Right atrium auricular region (tissue), 2 donors: Measurements from ENCODE around the gene CDKN1B. TPM values are rescaled to one million over a fixed set of nuclear protein-coding genes. Genes with fewer than 3 reads are reported as not detected.

Experiments used
- DNase-seq: peaks from one replicate; pipeline ENCODE4 v3.0.0-alpha.2; 2019; ENCODE audit warnings: low spot score
- H3K27ac ChIP-seq, 2 donors: fragments of 200-600 bp; sonication (generic); 1 replicate in 1 of 2; 2 replicates in 1 of 2; pipeline ENCODE4 v1.5.1; 2016 to 2019
- H3K27me3 ChIP-seq, 2 donors: fragments of 200-600 bp; sonication (generic); one replicate each; pipeline versions ENCODE4 v1.5.1 to v1.6.0; 2017 to 2019
- H3K36me3 ChIP-seq: fragments of 200-600 bp; sonication (generic); one replicate; pipeline ENCODE4 v1.5.1; 2016
- H3K4me1 ChIP-seq, 2 donors: fragments of 200-600 bp; sonication (generic); one replicate each; pipeline versions ENCODE4 v1.5.1 to v1.6.0; 2017 to 2019
- H3K4me3 ChIP-seq, 2 donors: fragments of 200-600 bp; sonication (generic); 1 replicate in 1 of 2; 2 replicates in 1 of 2; pipeline ENCODE4 v1.5.1; 2017 to 2019; ENCODE audit warnings: mild to moderate bottlenecking in 1 of 2, moderate library complexity in 1 of 2
- H3K9me3 ChIP-seq, 2 donors: fragments of 200-600 bp; sonication (generic); one replicate each; pipeline ENCODE4 v1.5.1; 2019
- total RNA-seq, 2 donors: library from RNA; depleted of rRNA; stranded (reverse); fragments of >200 nt; gene quantifications; one replicate each; pipeline ENCODE4 v1.1.0, GENCODE V29; 2016
- TF ChIP-seq, protein P1 (sequence below), 2 donors: fragments of 200-600 bp; sonication (generic); IDR thresholded peaks; one replicate each; pipeline ENCODE4 v1.5.1; 2019; ENCODE audit warnings: antibody characterized with exemption in 2 of 2

Gene CDKN1B
- total RNA-seq, 2 donors from 2014 or later, result 31.1 to 38.1 TPM

DNA sequence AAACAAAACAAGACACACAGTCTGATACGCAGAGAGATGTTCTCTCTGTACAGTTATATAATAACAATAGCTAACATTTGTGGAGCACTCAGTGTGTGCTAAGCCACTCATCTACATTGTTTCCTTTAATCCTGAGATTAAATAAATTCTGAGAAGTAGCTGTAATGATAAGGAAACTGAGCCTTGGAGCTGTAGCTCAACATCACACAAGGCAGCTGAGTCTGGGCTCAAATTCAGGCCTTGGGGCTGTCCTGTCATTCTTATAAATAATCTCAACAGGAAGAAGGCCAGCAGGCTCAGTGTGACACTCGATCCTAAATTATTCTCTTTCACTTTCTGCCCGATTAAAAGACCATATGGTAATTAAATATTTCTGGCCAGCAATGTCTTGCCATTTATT lies 24.5 kb downstream of the CDKN1B start:
- H3K36me3 ChIP-seq, result no peaks in the 10 kb centered on the region
- H3K27me3 ChIP-seq, result no peaks in the 10 kb centered on the region
- H3K9me3 ChIP-seq, result no peaks in the 10 kb centered on the region
- H3K4me3 ChIP-seq, result no peak overlapping the region
- H3K27ac ChIP-seq, result peak overlapping the region; percentile 0 to 27
- TF ChIP-seq, protein P1, sequence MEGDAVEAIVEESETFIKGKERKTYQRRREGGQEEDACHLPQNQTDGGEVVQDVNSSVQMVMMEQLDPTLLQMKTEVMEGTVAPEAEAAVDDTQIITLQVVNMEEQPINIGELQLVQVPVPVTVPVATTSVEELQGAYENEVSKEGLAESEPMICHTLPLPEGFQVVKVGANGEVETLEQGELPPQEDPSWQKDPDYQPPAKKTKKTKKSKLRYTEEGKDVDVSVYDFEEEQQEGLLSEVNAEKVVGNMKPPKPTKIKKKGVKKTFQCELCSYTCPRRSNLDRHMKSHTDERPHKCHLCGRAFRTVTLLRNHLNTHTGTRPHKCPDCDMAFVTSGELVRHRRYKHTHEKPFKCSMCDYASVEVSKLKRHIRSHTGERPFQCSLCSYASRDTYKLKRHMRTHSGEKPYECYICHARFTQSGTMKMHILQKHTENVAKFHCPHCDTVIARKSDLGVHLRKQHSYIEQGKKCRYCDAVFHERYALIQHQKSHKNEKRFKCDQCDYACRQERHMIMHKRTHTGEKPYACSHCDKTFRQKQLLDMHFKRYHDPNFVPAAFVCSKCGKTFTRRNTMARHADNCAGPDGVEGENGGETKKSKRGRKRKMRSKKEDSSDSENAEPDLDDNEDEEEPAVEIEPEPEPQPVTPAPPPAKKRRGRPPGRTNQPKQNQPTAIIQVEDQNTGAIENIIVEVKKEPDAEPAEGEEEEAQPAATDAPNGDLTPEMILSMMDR (IDR thresholded peaks at IDR 0.05), result no peak
- DNase-seq, result no peak
- H3K4me1 ChIP-seq, result no peaks in the 10 kb centered on the region

DNA sequence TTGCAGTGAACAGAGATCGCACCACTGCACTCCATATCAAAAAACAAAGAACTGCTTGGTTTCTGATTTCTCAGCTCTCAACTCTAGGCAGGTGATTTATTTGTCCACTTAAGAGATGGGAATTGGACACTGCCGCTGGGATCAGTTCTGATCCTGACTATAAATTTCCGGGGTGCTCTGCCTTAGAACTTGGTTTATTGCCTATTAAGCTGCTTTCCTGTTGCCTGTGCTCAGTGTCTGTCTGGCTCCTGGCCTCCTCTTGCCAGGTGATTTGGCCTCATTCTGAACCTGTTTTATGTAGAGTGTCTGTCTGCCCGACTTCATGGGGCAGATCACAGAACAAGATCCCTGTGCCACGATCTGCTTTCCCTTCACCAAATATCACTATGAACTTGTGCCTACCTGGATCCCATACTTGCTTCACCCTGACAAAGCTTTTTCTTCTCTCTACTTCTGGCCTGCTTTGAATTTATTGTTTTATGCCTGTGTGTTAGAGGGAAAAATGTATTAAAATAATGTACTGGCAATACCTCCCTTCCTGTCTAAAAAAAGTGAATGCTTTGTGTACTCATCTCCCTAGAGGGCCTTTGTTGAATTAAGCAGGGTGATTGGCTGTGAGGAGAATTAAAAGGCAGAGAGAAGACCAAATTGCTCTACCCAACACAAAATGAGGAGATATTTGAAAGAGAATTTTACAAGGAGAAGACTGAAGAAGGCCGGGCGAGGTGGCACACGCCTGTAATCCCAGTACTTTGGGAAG lies 27.6 kb downstream of the CDKN1B start:
- Histone ChIP-seq H3K27ac (no peak overlapping the region), H3K4me3 (no peak overlapping the region)

DNA sequence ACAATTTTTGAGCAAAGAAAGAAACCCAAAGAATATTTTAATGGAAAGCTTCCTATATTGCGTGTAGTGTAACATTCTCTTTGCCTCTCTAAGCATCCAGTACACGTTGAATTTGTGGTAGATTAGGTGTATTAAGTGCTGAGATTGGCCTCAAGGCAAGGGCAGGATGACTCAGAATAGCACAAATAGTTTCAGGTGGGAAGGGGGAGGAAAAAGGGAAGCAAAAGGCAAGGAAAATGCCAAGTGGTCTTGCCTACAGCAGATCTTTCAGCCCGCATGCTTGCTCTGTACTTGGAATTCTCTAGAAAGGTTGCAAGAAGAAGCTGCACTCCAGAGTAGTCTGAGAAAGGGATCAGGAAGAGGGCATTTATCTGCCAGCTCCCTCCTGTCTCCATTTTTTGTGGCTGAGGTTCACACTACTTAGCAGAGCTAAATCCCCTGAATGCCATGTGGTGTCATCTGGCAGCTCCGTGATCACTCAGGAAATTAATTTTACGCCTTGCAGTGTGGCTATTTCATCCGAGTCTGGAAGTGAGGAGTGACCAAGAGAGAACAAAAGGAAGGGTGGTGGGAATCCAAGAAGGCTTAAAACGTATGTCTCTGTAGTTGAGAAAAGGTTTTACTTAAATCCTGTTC lies 28.5 kb downstream of the CDKN1B start:
- TF ChIP-seq, protein P1 (IDR thresholded peaks at IDR 0.05), result no peak
- H3K4me3 ChIP-seq, result no peak overlapping the region
- no peak overlapping the region for H3K27ac ChIP-seq
- DNase-seq, result no peak
- H3K4me1 ChIP-seq, result no peaks in the 10 kb centered on the region
- no peaks in the 10 kb centered on the region for H3K27me3 ChIP-seq
- H3K9me3 ChIP-seq, result no peaks in the 10 kb centered on the region
- no peaks in the 10 kb centered on the region for H3K36me3 ChIP-seq

More for the DNA sequence above, 27.6 kb downstream of the CDKN1B start:
- TF ChIP-seq, protein P1 (IDR thresholded peaks at IDR 0.05), result no peak
- no peaks in the 10 kb centered on the region for H3K9me3 ChIP-seq
- DNase-seq, result no peak
- H3K4me1 ChIP-seq, result no peaks in the 10 kb centered on the region
- H3K27me3 ChIP-seq, result no peaks in the 10 kb centered on the region
- no peaks in the 10 kb centered on the region for H3K36me3 ChIP-seq

DNA sequence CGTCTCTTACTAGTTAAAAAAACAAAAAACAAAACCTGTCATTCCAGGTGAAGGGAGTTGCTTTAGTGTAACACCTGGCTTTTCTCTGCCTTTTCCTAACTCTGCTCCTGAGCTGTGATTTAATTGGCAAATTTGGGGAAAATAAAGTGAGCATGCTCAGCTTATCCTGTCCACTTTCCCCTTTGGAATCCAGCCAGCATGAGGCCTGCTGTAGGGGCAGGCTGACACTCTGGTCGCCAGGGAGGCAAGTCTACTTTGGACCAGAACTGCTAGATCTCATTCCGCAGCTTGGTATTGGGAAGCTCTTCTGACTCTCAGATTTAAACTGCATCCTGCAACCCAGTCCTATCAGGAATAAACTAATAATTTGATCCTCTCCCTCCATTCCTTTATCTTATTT lies 30.1 kb downstream of the CDKN1B start:
- TF ChIP-seq, protein P1 (IDR thresholded peaks at IDR 0.05), result no peak
- Histone ChIP-seq H3K36me3 (no peaks in the 10 kb centered on the region), H3K27ac (no peak overlapping the region), H3K4me1 (no peaks in the 10 kb centered on the region), H3K9me3 (no peaks in the 10 kb centered on the region), H3K4me3 (no peak overlapping the region), H3K27me3 (no peaks in the 10 kb centered on the region)
- DNase-seq, result no peak

DNA sequence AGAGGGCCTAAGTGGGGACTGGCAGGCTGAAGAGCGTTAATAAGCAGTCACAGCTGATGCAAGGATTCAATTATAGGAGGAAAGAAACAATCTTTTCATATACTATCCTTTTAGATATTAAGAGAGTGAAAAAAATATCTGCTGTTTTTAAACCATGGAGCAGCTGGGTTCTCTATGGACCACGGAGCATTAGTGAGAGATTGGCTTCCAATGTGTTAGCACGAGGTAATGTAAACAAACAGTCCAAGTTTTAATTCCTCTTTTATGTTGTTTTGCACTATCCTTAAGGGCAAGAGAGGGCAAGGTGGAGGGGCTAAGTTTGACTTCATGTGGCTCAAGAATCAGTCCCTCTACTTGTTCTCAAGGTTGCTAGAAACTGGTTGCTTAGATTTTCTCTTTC lies 30.9 kb downstream of the CDKN1B start:
- Histone ChIP-seq H3K27me3 (no peaks in the 10 kb centered on the region), H3K4me1 (no peaks in the 10 kb centered on the region), H3K27ac (no peak overlapping the region), H3K4me3 (no peak overlapping the region), H3K36me3 (no peaks in the 10 kb centered on the region), H3K9me3 (no peaks in the 10 kb centered on the region)
- TF ChIP-seq, protein P1 (IDR thresholded peaks at IDR 0.05), result no peak
- DNase-seq, result no peak
